AG09319 (cell line): ENCODE measurements around the gene COMMD8.
"Not testable (repeated sequence)": the region's sequence is repeated elsewhere in the genome, so short reads cannot be mapped to it uniquely, and the experiment has no call there.

ENCODE experiments used
- DNase-seq: peaks from one replicate; pipeline ENCODE4 v3.0.0-alpha.2; 2010; ENCODE audit warnings: low read depth; ENCODE audit errors: extremely low read depth
- TF ChIP-seq, protein P1 (sequence below): IDR thresholded peaks from 2 replicates; pipeline ENCODE4 v1.5.1; 2011; ENCODE audit warnings: low read depth, mild to moderate bottlenecking, inconsistent platforms, low read length, moderate library complexity

The COMMD8 gene

DNA sequence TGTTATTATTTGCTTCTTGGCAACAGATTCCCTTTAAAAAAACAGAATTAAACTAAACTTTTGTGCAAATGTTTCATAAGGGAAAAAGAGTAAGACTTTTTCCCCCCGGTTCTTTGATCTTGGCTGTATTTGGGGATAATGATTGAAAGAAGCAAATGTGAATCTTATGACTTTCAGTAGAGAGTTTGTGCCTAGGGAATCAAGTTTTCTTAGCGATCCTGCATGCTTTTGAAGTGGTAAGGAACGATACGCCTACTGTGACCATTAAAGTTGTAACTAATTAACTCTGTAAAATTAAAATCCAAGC is 30.6 kb upstream of the COMMD8 start:
- TF ChIP-seq, protein P1, sequence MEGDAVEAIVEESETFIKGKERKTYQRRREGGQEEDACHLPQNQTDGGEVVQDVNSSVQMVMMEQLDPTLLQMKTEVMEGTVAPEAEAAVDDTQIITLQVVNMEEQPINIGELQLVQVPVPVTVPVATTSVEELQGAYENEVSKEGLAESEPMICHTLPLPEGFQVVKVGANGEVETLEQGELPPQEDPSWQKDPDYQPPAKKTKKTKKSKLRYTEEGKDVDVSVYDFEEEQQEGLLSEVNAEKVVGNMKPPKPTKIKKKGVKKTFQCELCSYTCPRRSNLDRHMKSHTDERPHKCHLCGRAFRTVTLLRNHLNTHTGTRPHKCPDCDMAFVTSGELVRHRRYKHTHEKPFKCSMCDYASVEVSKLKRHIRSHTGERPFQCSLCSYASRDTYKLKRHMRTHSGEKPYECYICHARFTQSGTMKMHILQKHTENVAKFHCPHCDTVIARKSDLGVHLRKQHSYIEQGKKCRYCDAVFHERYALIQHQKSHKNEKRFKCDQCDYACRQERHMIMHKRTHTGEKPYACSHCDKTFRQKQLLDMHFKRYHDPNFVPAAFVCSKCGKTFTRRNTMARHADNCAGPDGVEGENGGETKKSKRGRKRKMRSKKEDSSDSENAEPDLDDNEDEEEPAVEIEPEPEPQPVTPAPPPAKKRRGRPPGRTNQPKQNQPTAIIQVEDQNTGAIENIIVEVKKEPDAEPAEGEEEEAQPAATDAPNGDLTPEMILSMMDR: no peak
- no peak for DNase-seq

DNA sequence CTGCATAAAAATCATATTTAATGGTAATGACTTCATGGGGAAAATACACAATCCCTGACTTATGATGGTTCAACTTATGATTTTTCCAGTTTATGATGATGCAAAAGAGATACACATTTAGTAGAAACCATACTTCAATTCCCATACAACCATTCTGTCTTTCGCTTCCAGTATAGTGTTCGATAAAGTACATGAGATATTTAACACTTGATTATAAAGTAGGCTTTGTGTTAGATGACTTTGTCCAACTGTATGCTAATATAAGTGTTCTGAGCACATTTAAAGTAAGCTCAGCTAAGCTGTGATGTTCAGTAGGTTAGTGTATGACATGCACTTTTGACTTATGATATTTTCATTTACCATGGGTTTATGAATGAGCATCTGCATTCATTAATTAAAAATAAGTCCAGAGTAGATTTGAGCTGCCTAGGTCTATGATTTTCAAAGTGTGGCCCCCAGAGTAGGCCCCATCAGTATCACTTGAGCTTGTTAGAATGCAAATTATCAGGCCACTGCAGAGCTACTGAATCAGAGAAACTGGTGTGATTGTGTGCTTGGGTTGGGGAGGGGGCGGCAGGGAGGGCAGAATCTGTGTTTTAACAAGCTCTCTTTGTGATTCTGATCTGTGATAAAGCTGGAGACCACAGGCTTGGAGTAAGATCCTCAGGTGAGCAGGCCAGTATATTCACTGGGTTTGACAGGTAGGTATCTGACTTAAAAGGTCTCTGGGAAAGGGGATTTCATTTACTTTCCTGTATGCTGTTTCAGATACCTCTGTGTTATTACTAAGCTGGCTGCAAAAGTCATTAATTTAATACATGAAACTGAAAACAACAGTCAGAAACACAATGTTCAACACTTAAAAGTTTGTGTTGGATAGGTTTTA is 30.0 kb upstream of the COMMD8 start:
- no peak for DNase-seq
- TF ChIP-seq, protein P1: no peak

- DNase-seq: no peak
- TF ChIP-seq, protein P1: peak; percentile 7
Measured at GRCh38 chr4:47490550-47490949, 27.0 kb upstream of the COMMD8 start.

GRCh38 chr4:47488706-47489105 is 25.2 kb upstream of the COMMD8 start:
- DNase-seq: no peak
- TF ChIP-seq, protein P1: no peak

GRCh38 chr4:47486727-47487126 is 23.2 kb upstream of the COMMD8 start:
- not testable (repeated sequence) for DNase-seq

DNA sequence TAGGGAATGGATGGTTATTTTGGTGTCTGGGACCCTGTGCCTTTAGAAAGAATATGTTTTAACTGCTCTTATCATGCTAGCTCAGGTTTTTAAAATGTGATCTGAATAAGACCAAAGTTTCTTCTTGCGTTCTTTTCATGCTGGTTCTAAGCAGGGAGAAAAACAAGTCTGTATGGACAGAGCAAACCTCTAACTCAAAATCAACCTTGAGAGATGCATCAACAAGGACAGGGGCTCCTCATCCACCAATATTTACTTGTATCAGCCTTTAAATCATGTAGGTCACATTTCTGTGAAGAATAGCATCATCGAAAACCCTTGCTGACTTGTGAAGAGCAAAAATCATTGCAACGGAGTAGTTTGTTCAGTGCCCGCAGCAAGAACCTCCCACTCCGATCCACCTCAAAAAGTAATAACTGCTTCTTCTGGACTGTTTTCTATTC is 22.8 kb upstream of the COMMD8 start:
- DNase-seq: no peak
- TF ChIP-seq, protein P1: no peak

GRCh38 chr4:47485768-47486167 is 22.3 kb upstream of the COMMD8 start:
- DNase-seq: no peak
- TF ChIP-seq, protein P1: no peak
